Activated gamma-delta T cell treated with Interleukin-2 at 50 U/mL for 16 hours (primary cell): ENCODE data around the gene RPS6KB2.
"Not testable (repeated sequence)": the region's sequence is repeated elsewhere in the genome, so short reads cannot be mapped to it uniquely, and the experiment has no call there.

ENCODE experiments used
- DNase-seq: peaks from one replicate; pipeline ENCODE4 v3.0.0-alpha.2; 2020

Gene RPS6KB2

GRCh38 chr11:67468759-67469507 is 40.6 kb downstream of the RPS6KB2 start, which contains the start of gene TMEM134:
Gene TMEM134 (minus strand): TSS chr11:67469251. CDS start chr11:67469192, 59 bp downstream.
- DNase-seq, result peak; percentile 91

GRCh38 chr11:67469508-67469811 is 41.2 kb downstream of the RPS6KB2 start:
- DNase-seq, result no peak

- no peak for DNase-seq
Observed at GRCh38 chr11:67470337-67471002, 42.2 kb downstream of the RPS6KB2 start.

- DNase-seq, result no peak
Observed at GRCh38 chr11:67472882-67473281, 44.6 kb downstream of the RPS6KB2 start.

- DNase-seq, result not testable (repeated sequence)
Observed at GRCh38 chr11:67476692-67477091, 48.4 kb downstream of the RPS6KB2 start.

GRCh38 chr11:67477344-67478050 is 49.2 kb downstream of the RPS6KB2 start:
- DNase-seq, result not testable (repeated sequence)

- DNase-seq, result no peak
Observed at GRCh38 chr11:67482275-67482826, 54.1 kb downstream of the RPS6KB2 start.

- DNase-seq, result peak; percentile 97
Observed at GRCh38 chr11:67482827-67483798, 54.8 kb downstream of the RPS6KB2 start, which contains the start of gene AIP. Gene AIP (plus strand): TSS chr11:67483026. CDS start chr11:67483159, 133 bp downstream.

GRCh38 chr11:67483831-67484665 is 55.8 kb downstream of the RPS6KB2 start:
- peak; percentile 36 for DNase-seq

GRCh38 chr11:67484847-67485311 is 56.6 kb downstream of the RPS6KB2 start:
- peak; percentile 52 for DNase-seq
